COLO829 (cell line): ENCODE data around the gene GLIS1.
"Not testable (repeated sequence)": the region's sequence is repeated elsewhere in the genome, so short reads cannot be mapped to it uniquely, and the experiment has no call there.

Source experiments
- DNase-seq: peaks from one replicate; pipeline ENCODE4 v3.0.0; 2012; ENCODE audit warnings: low spot score

Gene GLIS1

DNA sequence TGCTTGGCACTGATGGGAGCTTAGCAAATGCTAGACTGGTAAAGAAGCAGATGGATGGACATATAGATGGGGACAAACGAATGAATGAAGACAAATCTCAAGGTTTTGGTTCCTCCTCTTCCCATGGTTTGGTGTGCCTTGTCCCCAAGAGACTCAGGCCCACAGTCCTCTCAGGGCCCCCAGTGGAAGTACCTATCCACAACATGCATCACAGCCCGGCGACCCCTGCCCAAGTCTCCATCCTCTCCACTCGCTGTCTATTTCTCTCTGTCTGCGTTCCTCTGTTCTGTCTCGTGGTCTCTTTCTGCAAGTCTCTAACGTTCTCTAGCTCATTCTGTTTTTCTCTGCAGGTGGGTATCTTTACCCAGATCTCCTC, 85.8 kb downstream of the GLIS1 start:
- DNase-seq, result no peak

DNA sequence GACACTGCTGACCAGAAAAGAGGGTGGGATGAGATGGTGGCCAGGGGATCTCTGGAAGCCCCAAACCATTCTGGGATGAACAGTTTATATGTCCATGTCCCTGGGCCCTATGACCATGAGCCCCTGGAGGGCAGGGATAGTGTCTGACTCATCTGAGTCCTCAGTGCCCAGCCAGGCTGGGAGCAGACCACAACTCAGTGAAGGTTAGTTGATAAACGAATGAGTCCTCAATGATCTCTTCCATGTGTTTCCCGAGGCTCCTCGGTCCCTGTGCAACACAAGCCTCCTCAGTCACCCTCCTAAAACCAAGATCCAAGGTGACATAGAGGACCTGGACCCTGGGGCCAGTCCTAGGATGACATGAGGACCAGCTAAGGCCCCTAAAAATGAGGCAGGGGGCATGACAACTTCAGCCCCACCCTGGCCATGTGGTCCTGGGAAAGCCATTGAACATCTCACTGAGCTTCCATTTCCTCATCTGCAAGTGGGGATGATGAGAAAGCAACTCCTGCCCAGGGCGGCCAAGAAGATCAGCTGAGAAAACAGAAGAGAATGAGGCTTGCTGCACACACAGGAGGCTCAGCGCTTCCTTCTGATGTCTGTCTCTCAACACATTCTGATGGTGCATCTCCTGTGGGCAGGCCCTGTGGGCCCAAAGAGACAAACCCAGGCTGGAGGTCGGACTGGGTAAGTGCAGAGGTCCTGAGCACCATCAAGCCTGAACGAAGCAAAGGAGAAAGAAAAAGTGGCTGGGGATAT, 86.3 kb downstream of the GLIS1 start:
- DNase-seq, result no peak

DNA sequence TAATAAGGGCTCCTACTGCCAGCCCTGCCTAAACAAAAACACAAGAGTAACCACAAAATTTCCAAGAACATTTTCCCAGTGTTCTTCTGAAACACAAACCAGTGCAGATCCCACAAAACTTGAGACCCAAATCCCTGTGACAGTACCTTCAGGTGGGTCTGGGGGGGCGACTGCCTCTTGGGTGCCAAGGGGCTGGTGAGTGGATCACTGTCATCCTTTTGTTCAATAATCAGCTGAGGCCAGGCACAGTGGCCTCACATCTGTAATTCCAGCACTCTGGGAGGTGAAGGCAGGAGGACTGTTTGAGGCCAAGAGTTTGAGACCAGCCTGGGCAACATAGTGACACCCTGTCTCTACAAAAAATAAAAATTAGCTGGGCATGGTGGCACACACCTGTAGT, 87.6 kb downstream of the GLIS1 start:
- no peak for DNase-seq

DNA sequence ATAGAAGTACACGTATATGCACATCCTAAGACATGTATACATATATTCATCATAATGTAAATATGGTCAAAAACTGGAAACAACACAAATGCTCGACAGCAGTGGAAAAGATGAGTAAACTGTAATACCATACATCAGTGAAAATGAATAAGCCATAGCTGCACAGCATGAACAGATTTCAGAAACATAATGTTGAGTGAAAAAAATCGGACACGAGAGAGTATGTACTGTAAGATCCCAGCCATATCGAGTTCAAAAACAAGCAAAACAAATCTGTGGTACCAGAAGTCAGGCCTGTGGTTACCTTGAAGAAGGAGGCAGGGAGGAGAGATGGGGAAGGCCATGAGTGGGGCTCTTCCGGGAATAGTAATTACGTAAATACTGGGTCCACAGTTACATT, 90.4 kb downstream of the GLIS1 start:
- DNase-seq, result no peak

DNA sequence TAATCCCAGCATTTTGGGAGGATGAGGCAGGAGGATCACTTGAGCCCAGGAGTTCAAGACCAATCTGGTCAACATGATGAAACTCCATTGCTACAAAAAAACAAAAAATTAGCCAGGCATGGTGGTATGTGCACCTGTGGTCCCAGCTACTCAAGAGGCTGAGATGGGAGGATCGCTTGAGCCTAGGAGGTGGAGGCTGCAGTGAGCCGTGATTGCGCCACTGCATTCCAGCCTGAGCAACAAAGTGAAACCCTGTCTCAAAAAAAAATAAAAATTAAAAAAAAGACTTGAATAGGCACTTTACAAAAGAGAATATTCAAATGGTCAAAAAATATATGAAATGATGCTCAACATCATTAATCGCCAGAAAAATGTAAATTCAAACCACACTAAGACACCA, 91.0 kb downstream of the GLIS1 start:
- DNase-seq, result not testable (repeated sequence)

DNA sequence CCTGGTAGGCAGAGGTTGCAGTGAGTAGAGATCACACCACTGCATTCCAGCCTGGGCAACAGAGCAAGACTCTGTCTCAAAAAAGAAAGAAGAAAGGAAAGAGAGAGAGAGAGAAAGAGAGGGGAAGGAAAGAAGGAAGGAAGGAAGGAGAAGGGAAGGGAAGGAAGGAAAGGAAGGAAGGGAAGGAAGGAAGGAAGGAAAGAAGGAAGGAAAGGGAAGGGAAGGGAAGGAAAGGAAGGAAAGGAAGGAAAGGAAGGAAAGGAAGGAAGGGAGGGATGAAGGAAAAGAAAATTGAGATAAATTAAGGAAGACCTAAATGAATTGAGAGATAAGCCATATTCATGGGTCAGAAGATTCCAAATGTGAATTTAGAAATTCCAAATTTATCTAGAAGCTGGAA, 92.2 kb downstream of the GLIS1 start:
- DNase-seq, result no peak

DNA sequence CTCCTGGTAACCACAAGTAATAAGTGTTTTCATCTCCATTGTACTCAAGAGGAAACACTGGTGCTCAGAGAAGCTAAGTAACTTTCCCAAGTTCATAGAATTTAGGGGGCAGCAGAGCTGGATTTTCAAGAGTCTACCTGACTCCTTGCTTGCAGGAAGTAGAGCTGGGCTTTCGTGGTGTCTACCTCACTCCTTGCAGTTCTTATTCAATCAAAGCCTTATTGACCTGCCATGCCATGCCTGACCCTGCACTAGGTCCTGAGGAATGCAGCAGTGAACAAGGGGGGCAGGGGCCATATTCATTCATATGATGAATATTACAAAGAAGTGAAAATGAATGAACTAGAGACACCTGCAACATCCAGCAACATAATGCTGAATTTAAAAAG, 93.3 kb downstream of the GLIS1 start:
- no peak for DNase-seq

DNA sequence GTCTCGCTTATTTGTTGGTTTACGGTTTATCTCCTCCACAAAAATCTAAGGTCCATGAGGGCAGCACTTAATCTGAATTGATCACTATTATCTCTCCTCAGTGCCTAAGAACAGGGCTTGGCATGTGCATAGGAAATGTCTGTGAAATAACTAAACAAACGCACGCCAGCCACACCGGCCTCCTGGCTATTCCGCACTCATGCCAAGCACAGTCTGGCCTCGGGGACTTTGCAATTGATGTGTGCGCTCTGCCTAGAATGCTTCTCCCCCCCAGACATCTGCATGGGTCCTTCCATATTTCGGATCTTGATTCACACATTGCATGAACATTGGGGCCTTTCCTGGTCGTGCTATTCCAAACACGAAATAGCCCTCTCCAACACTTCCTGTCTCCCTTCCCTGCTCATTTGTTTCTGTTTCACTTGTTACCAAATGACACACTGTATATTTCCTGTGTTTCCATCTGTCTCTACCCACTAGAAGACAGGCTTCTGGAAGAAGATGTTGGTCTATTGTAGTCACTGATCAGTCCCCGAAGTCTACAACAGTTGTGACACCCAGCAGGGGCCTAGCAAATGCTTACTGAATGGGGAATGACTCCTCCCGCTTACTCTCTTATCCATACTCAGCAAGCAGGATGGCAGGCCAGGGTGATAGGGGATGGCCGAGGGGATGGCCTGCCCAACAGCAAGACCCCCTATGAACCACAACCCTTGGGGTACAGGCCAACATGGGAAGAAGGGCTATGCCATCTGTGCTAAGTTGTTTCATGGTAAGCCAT, 93.9 kb downstream of the GLIS1 start:
- no peak for DNase-seq

DNA sequence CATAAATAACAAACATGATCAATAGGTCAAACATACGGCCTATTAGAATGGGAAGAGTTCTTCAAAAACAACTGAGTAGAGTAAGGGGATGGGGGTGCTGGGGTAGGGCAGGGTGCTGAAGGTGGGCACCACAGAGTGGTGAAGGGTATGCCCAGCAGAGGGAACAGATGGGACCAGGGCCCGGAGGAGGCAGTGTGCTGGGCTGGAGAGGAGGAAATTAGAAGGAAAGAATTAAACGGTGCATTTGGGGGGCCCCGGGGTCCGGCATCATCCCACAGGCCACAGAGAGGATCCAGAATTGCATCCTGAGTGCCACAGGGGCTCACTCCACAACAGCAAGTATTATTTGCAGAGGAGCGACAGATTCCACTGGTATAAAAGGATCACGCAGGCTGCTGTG, 94.5 kb downstream of the GLIS1 start:
- DNase-seq, result no peak

DNA sequence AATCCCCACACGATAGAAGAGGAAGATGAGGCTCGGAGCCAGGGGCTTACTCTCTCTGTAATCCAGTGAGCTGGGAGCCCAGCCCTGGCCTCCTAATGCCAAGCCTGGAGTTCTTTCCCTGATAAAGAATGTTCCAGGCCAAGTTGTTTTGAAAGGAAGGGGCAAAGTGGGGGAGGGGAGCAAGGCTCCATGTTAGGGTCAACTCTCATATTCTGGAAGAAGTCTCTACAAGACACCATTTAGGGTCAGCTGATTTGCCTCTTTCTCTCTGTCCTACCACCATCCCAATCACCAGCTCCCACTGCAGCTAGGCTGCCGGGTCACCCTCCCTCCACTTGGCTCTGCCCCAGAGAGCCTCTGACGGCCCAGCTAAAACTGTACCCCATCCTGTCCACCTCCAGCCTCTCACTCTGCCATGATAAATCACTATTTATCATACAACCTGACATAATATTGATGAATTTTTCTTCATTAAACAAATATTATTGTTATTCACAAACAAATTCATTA, 95.0 kb downstream of the GLIS1 start:
- DNase-seq, result no peak

DNA sequence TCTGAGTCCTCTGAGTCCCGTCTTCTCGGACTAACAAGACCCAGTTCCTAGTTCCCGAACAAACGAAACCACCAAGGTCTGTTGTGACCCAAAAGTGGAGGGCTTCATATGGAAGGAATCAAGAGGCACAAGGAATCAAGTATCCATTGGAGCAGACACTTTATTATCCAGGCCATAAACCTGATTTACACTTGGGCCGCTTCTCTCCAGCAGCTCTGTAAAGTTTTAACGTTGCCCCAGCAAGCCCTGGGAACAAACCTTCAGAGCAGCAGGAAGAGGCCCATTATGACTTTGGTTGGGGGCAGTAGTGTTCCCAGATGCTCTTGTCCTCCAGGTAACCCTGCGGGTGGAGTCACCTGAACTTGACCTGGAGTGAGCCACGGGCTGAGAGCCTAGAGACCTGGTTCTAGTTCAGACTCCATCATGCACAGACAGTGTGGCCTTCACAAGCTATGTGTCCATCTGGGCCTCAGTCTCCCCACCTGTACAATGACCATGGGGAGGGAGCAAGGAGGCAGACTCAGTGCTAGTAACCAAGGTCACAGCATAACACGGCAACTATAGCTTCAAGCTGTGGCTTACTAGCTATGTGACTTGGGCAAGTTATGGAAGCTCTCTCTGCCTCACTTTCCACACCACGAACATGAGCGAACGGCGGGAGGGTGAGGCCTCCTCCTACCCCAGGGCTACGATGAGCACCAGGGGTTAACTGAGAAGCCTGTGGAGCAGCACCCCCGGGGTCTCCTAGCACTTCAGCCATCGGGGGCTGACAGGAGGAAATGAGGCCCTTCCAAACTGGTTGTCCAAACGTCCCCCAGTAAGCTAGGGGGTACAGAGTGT, 95.7 kb downstream of the GLIS1 start:
- DNase-seq, result no peak

DNA sequence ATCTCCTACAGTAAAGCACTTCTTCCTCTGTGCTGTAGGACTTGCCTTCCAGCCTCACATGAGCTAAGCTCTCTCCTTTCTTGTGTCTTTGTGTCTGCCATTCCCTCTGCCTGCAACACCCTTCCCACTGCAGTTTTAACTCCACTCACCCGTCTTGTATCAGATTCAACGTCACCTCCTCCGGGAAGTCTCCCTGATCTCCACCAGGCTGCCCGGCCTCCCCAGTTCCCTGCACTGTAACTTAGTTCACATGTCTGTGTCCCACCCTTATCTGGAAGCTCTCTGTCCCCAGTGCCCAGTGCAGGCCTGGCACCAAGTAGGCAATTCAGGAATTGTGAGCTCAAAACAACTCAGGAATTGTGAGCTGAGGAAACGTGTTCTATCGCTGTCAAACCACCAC, 96.4 kb downstream of the GLIS1 start:
- DNase-seq, result no peak

DNA sequence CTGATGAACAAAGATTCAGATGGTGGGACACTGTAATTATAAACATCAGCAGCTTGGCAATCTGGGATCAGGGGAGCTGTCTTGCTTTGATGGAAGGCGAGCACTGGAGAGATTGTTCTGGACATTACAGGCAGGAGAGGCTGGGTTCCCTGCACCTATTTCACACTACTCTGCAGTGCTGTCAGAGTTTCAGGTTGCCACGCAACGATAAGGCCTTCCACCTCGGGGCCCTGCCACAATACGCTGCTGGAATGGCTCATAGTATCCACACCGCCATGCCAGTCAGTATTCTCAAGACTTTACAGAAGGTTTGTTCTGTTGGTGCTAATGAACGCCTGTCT, 96.8 kb downstream of the GLIS1 start:
- DNase-seq, result no peak

DNA sequence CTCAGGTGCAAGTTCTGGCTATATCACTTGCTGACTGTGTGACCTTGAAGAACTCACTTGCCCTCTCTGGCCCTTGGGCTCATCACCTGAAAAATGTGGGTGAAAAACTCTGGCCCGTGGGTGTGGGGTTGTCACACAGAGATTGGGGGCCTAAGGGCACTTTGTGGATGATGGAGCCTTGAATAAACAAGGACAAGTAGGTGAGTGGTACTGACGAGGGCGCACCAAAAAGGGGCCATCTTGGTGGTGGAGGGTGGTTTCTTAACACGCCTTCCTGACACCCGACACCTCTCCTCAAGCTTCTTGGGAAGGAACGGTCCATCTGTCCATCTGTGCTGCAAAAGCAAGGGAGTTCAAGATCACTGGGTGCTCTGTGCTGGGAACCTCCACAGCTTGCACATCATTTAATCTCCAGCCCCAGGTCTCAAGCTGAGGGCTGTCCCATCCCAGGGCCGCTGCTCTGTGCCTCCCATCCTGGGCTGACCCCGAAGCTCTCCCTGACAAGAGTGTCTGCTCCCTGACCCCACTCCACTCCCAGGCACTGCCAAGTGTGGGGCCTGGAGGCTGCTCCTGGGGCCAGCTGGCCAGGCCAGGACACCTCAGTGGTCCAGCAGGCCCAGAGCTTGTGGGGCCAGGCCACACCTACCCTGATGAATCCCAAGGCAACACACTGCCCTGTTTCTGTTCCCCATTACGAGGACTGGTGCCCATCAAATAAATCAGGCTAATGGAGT, 97.3 kb downstream of the GLIS1 start:
- no peak for DNase-seq

DNA sequence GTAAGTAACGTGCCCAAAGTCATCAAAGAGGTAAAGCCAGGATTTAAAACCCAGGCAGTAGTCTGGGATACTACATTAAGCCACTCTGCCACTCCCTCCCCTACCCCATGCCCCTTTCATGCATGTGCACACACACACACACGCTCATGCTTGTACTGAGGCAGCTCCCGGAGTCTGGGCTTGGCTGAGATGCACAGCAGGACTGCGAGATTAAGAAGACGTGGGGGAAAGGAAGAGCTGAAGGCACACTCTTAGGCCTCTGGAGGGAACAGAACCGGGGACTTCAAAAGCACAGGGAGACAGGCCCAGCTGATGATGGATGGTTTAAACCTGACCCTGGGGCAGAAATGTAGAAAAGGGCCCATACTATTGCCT, 98.3 kb downstream of the GLIS1 start:
- no peak for DNase-seq

DNA sequence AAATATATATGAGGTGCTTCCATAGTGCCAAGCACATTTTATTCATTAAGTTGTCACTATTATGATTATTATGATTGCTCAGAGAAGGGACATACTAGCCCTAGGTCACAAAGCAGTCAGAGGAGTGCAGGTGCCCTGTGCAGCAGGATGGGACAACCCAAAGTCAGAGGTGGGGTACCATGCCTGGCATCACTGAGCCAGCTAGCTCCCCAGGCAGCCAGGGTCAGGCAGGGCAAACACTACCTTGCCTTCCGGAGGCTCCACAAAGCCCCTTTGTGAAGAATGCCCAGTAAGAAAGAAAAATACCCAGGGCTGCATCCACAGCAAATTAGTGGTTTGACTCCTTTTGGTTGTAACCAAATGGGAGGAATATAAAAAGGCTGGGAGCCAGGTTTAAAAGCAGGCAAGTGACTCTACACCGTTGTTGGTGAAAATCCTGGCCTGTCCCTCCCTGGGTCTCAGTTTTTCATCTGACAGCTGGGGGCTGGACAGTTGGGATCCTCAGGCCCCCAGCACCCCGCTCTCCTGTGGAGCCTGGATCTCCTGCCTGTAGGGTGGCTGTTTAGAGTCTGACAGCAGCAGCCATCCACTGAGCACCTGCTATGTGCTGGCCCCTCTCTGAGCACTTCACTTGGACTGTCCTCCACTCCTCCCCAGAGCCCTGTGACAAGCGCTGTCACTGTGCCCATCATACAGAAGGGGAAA, 98.8 kb downstream of the GLIS1 start:
- DNase-seq, result no peak

DNA sequence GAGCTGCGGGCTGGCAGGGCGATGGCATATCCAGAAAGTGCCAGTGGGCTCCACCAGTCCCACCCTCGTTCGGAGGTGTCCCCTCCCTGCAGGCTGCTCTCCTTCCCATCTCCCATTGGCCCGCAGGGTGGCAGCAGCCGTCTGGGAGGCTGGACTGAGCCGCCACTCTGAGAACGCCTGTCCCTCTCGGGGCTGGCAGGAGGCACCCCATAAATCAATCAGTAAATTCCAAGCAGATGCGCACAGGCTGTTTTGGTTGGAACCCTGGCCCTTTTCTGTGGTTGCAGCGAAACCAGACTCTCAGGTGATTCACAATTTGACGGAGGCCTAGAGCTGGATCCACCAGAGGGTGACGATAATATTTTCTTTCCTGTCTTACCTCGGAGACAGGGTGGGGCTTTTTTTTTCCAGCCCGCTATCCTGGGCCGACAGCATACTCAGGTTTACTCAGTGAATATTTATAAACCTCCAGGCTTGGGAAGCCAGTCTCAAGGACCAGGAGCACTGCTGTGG, 99.7 kb downstream of the GLIS1 start:
- no peak for DNase-seq

DNA sequence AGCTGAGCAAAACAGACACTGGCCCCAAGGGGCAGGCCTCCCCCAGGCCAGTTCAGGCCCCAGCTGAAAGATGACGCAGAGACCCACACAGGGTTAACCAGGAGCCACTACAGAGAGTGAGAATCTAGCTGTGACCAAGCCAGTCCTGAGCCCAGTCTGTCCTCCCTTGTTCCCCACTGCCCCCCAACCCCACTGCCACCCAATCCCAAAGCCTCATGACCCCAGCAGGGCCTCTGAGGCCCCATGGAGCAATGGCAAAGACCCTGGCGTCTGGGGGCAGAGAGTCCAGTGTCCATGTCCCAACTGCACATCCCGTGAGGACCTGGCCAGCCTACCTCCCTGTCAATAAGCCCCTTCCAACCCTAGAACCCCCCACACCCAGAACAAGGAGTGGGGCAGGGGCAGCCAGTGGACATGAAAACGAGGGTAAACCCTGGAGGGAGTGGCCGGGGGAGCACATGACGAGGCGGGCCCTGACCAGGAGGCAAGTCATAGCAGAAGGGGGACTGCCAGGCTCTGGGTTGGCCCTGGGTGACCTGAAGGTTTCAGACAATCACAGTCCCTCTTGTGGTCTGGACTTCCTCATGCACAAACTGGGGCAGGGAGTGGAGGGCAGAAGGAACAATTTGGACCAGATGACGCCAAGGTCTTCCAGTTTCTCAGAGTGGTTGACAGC, 100.5 kb downstream of the GLIS1 start:
- no peak for DNase-seq

DNA sequence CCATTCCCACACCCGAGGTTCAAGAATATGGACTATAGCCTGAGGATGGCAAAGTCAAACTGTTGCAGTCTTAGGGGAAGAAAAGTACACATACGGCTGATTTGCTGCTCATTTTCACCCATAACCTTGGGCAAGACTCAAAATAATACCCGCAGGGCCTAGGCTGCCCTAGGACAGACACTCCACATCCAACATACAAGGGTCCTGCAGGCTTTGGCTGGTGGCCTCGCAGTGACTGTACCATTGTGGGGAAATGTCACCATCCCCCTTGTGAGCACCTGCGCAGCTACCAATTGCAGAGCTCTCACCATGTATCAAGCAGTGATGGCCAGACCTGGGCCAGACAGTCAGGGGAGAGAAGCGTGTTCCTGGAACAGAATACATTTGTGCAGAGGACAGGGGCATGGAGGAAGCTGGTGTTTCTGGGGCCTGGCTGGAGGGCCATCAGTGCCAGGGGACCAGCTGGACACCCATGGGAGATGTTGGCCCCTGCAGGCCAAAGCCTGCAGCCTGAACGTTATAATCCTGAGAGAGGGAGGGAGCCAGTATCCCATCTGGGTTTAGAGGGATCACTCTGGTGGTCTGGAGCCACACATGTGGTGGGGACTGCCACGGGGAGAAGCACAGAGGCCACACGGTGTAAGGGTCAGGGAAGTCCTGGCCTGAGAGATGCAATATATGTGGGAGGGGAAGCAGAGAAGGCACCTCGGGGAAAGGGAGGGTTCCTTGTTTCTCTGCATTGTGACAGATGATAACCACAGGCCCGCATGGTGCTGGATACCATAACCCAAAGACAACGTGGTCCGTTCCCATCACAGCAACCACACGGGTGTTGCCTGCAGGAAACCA, 101.2 kb downstream of the GLIS1 start:
- no peak for DNase-seq
